ENCODE measurements around the gene ELP4. TPM values are rescaled to one million over a fixed set of nuclear protein-coding genes. Genes with fewer than 3 reads are reported as not detected.

The ELP4 gene
- total RNA-seq, 1 experiment from 2014 or later: 15.2 TPM

GRCh38 chr11:31822927-31823643, 313.5 kb downstream of the ELP4 start:
- Histone ChIP-seq H3K79me1 (ENCODE audit: insufficient read depth, low read depth, low read length, poor library complexity, severe bottlenecking) (no peaks in the 10 kb centered on the region), H3K9me3 (ENCODE audit: control insufficient read depth, low read depth, low read length) (no peaks in the 10 kb centered on the region), H3K23me2 (ENCODE audit: insufficient read length, low read depth, low read length, poor library complexity, severe bottlenecking) (peaks cover 25% of the 10 kb centered on the region), H4K5ac (ENCODE audit: insufficient read length, low read depth, low read length) (no peak overlapping the region), H3K4me2 (ENCODE audit: insufficient read depth, insufficient read length, low read length) (no peak overlapping the region), H3K27me3 (ENCODE audit: insufficient read depth, low read length) (peaks cover 82% of the 10 kb centered on the region), H3T11ph (ENCODE audit: low read length) (no peak overlapping the region), H3K23ac (ENCODE audit: insufficient read length, low read depth, low read length) (no peak overlapping the region), H4K91ac (ENCODE audit: insufficient read length, low read depth, low read length) (no peak overlapping the region), H3K4me1 (ENCODE audit: insufficient read depth, low read length) (no peaks in the 10 kb centered on the region; the same call in 1 of the 2 replicates), H2BK5ac (ENCODE audit: insufficient read length, low read length) (no peak overlapping the region), H2BK20ac (ENCODE audit: low read depth, low read length, poor library complexity, severe bottlenecking) (no peak overlapping the region), H3K27ac (ENCODE audit: insufficient read length, low read depth, low read length) (no peak overlapping the region), H2BK120ac (ENCODE audit: low read depth, low read length, poor library complexity, severe bottlenecking) (no peak overlapping the region), H2AFZ (ENCODE audit: low read length) (no peak overlapping the region), H3K79me2 (ENCODE audit: insufficient read depth, low read length) (no peaks in the 10 kb centered on the region), H3K9ac (ENCODE audit: extremely low read depth, insufficient read length, low read length) (no peak overlapping the region), H3K4ac (ENCODE audit: low read depth, low read length) (no peak overlapping the region), H2BK12ac (ENCODE audit: insufficient read length, low read depth, low read length) (no peak overlapping the region), H3K18ac (ENCODE audit: insufficient read length, low read depth, low read length) (no peak overlapping the region), H3K14ac (ENCODE audit: insufficient read depth, low read length) (peak overlapping the region; percentile 0; the same call in 1 of the 2 replicates), H2BK15ac (ENCODE audit: low read depth, low read length) (no peak overlapping the region), H4K20me1 (ENCODE audit: control insufficient read depth, insufficient read depth, insufficient read length) (peaks cover 3% of the 10 kb centered on the region), H3K56ac (ENCODE audit: insufficient read length, low read depth, low read length) (no peak overlapping the region), H4K8ac (replicated peaks; ENCODE audit: insufficient read length, low read depth, low read length) (no peak overlapping the region), H2AK5ac (ENCODE audit: insufficient read length, low read length) (no peak overlapping the region)
- no peak for TF ChIP-seq CTCF (conservative IDR thresholded peaks at IDR 0.05)
- peak; percentile 50 for DNase-seq
- Mint-ChIP-seq H3K4me3 (no peak overlapping the region), H3K36me3 (ENCODE audit: insufficient read depth in 1 of 3, low read depth in 3 of 3) (no peaks in the 10 kb centered on the region; a peak in 1 of 7 replicates), H3K27ac (no peak overlapping the region; a peak in 1 of 7 replicates), H3K27me3 (ENCODE audit: low read depth) (peaks cover 99% of the 10 kb centered on the region), H3K9me3 (peaks cover 0 to 5% of the 10 kb centered on the region in 2 experiments; a peak in 1 of 5 replicates), H3K4me1 (peaks cover 59 to 78% of the 10 kb centered on the region in 2 experiments)
- no CpG with 5 or more reads among the region's 14 CpGs for WGBS (ENCODE audit: extremely low coverage, insufficient read length, low lambda C conversion rate)

Data from H9 (cell line).